Measurements from ENCODE around the gene ENPP7. TPM values are rescaled to one million over a fixed set of nuclear protein-coding genes. Genes with fewer than 3 reads are reported as not detected.

The ENPP7 gene
- total RNA-seq, 1 donor from 2014 or later = not detected

GRCh38 chr17:79685121-79685520, 45.6 kb upstream of the ENPP7 start:
- Mint-ChIP-seq H3K4me3 (no peak overlapping the region), H3K9me3 (no peaks in the 10 kb centered on the region), H3K27me3 (ENCODE audit: low read depth) (peaks cover 50% of the 10 kb centered on the region), H3K4me1 (no peaks in the 10 kb centered on the region), H3K36me3 (no peaks in the 10 kb centered on the region), H3K27ac (no peak overlapping the region)
- no peak for TF ChIP-seq CTCF (IDR thresholded peaks at IDR 0.05; ENCODE audit: unreplicated experiment)
- DNase-seq (ENCODE audit: low spot score in 2 of 2, unreplicated experiment in 2 of 2) = no peak

- Mint-ChIP-seq H3K4me3 (no peak overlapping the region), H3K27ac (no peak overlapping the region), H3K36me3 (no peaks in the 10 kb centered on the region), H3K9me3 (no peaks in the 10 kb centered on the region), H3K27me3 (ENCODE audit: low read depth) (peaks cover 46% of the 10 kb centered on the region), H3K4me1 (no peaks in the 10 kb centered on the region)
- no peak for TF ChIP-seq CTCF (IDR thresholded peaks at IDR 0.05; ENCODE audit: unreplicated experiment)
- DNase-seq (ENCODE audit: low spot score in 2 of 2, unreplicated experiment in 2 of 2) = no peak
Measured at GRCh38 chr17:79686476-79686875, 44.3 kb upstream of the ENPP7 start.

GRCh38 chr17:79690466-79690865, 40.3 kb upstream of the ENPP7 start:
- no peak overlapping the region for H3K27ac Mint-ChIP-seq
- TF ChIP-seq CTCF (IDR thresholded peaks at IDR 0.05; ENCODE audit: unreplicated experiment) = no peak
- no peaks in the 10 kb centered on the region for H3K36me3 Mint-ChIP-seq
- H3K4me3 Mint-ChIP-seq = no peak overlapping the region
- H3K27me3 Mint-ChIP-seq (ENCODE audit: low read depth) = peaks cover 38% of the 10 kb centered on the region
- no peaks in the 10 kb centered on the region for H3K9me3 Mint-ChIP-seq
- peaks cover 2% of the 10 kb centered on the region for H3K4me1 Mint-ChIP-seq
- DNase-seq (ENCODE audit: low spot score in 2 of 2, unreplicated experiment in 2 of 2) = no peak

- peaks cover 10% of the 10 kb centered on the region for H3K4me1 Mint-ChIP-seq
- H3K27ac Mint-ChIP-seq = no peak overlapping the region
- no peak overlapping the region for H3K4me3 Mint-ChIP-seq
- no peaks in the 10 kb centered on the region for H3K9me3 Mint-ChIP-seq
- H3K36me3 Mint-ChIP-seq = no peaks in the 10 kb centered on the region
- DNase-seq (ENCODE audit: low spot score in 2 of 2, unreplicated experiment in 2 of 2) = no peak
- H3K27me3 Mint-ChIP-seq (ENCODE audit: low read depth) = peaks cover 35% of the 10 kb centered on the region
- TF ChIP-seq CTCF (IDR thresholded peaks at IDR 0.05; ENCODE audit: unreplicated experiment) = no peak
Measured at GRCh38 chr17:79690988-79691836, 39.5 kb upstream of the ENPP7 start.

- Mint-ChIP-seq H3K4me1 (peaks cover 17% of the 10 kb centered on the region), H3K4me3 (no peak overlapping the region), H3K36me3 (no peaks in the 10 kb centered on the region), H3K27ac (no peak overlapping the region), H3K27me3 (ENCODE audit: low read depth) (peaks cover 34% of the 10 kb centered on the region), H3K9me3 (no peaks in the 10 kb centered on the region)
- DNase-seq (ENCODE audit: low spot score in 2 of 2, unreplicated experiment in 2 of 2) = no peak
- no peak for TF ChIP-seq CTCF (IDR thresholded peaks at IDR 0.05; ENCODE audit: unreplicated experiment)
Measured at GRCh38 chr17:79691931-79692330, 38.8 kb upstream of the ENPP7 start.
